IMR-90 (cell line): Measurements from ENCODE around the gene TSACC. TPM values are rescaled to one million over a fixed set of nuclear protein-coding genes. Genes with fewer than 3 reads are reported as not detected.

Source experiments
- ATAC-seq: fragments of 200-7000 bp; cut with Tn5 transposase; 2 replicates; pipeline ENCODE4 v1.9.1; 2020; ENCODE audit warnings: low read depth, mild to moderate bottlenecking, moderate library complexity
- BruUV-seq: library from RNA; stranded (reverse); fragments of 400-500 nt; replicated peaks from 2 replicates; lab custom pipeline; 2021; lab: Mats Ljungman, UMichigan
- CTCF ChIA-PET: fragments of 300-600 bp; formaldehyde crosslinking; extraction: SDS; loops from one replicate; lab custom pipeline; 2021; ENCODE audit warnings: antibody characterized with exemption; lab: Yijun Ruan, JAX
- POLR2A ChIA-PET: fragments of 300-600 bp; sonication (Branson Sonifier 250); formaldehyde crosslinking; loops from one replicate; lab custom pipeline; 2022; ENCODE audit warnings: antibody characterized with exemption; ENCODE audit not compliant: unreplicated experiment; lab: Charles Lee
- DNase-seq: peaks from one replicate; pipeline ENCODE4 v3.0.0; 2013
- H2AFZ ChIP-seq: replicated peaks from 2 replicates; pipeline ENCODE3; 2013; ENCODE audit warnings: low read length, mild to moderate bottlenecking; ENCODE audit not compliant: poor library complexity
- H2AK5ac ChIP-seq: 2 replicates; pipeline ENCODE4 v1.6.1; 2013; ENCODE audit warnings: low read depth, low read length, inconsistent platforms
- H2AK9ac ChIP-seq: replicated peaks from 2 replicates; pipeline ENCODE3; 2013; ENCODE audit warnings: mild to moderate bottlenecking, low read depth, low read length, moderate library complexity; ENCODE audit not compliant: poor library complexity
- H2BK120ac ChIP-seq: 2 replicates; pipeline ENCODE4 v1.6.1; 2013; ENCODE audit warnings: low read depth, low read length, inconsistent platforms
- H2BK15ac ChIP-seq: 3 replicates; pipeline ENCODE4 v1.6.1; 2013; ENCODE audit warnings: low read depth, low read length, inconsistent platforms
- H2BK20ac ChIP-seq: 2 replicates; pipeline ENCODE4 v1.6.1; 2013; ENCODE audit warnings: low read depth, mild to moderate bottlenecking, inconsistent platforms, low read length, moderate library complexity
- H2BK5ac ChIP-seq: 2 replicates; pipeline ENCODE4 v1.6.1; 2013; ENCODE audit warnings: mild to moderate bottlenecking, low read depth, low read length, inconsistent platforms; ENCODE audit not compliant: poor library complexity, severe bottlenecking
- H3K14ac ChIP-seq: replicated peaks from 2 replicates; pipeline ENCODE4 v1.6.1; 2013; ENCODE audit warnings: low read depth, low read length, inconsistent platforms
- H3K18ac ChIP-seq: 2 replicates; pipeline ENCODE4 v1.6.1; 2013; ENCODE audit warnings: low read depth, low read length, control low read depth
- H3K23ac ChIP-seq: 2 replicates; pipeline ENCODE4 v1.6.1; 2013; ENCODE audit warnings: low read depth, low read length, inconsistent platforms
- H3K27ac ChIP-seq: 2 replicates; pipeline ENCODE4 v1.5.1; 2013; ENCODE audit warnings: mild to moderate bottlenecking, control low read depth, low read length; ENCODE audit not compliant: insufficient read depth
- H3K27me3 ChIP-seq: 2 replicates; pipeline ENCODE4 v1.6.1; 2013; ENCODE audit warnings: low read length; ENCODE audit not compliant: control insufficient read depth, insufficient read depth
- H3K36me3 ChIP-seq: 2 replicates; pipeline ENCODE4 v1.6.1; 2013; ENCODE audit warnings: low read length, mixed read lengths; ENCODE audit not compliant: control insufficient read depth, insufficient read depth
- H3K4ac ChIP-seq: 2 replicates; pipeline ENCODE4 v1.6.1; 2013; ENCODE audit warnings: low read depth, low read length, inconsistent platforms
- H3K4me1 ChIP-seq: 2 replicates; pipeline ENCODE4 v1.6.1; 2013; ENCODE audit warnings: low read length, mixed read lengths; ENCODE audit not compliant: control insufficient read depth, insufficient read depth
- H3K4me2 ChIP-seq: 2 replicates; pipeline ENCODE4 v1.6.1; 2013; ENCODE audit warnings: low read depth, mild to moderate bottlenecking, control low read depth, low read length, moderate library complexity
- H3K4me3 ChIP-seq: 2 replicates; pipeline ENCODE4 v1.5.1; 2013; ENCODE audit warnings: low read depth, mild to moderate bottlenecking, control low read depth, low read length, moderate library complexity; ENCODE audit not compliant: insufficient read depth
- H3K56ac ChIP-seq: 2 replicates; pipeline ENCODE4 v1.6.1; 2013; ENCODE audit warnings: low read length, inconsistent platforms; ENCODE audit not compliant: insufficient read depth; ENCODE audit errors: extremely low read depth
- H3K79me1 ChIP-seq, 2 experiments: 2 replicates each; pipeline ENCODE4 v1.6.1; 2013; ENCODE audit warnings: low read length in 2 of 2, inconsistent platforms in 1 of 2, low read depth in 1 of 2
- H3K9ac ChIP-seq: 2 replicates; pipeline ENCODE4 v1.6.1; 2013; ENCODE audit warnings: low read depth, low read length, control low read depth
- H3K9me1 ChIP-seq: 2 replicates; pipeline ENCODE4 v1.6.1; 2013; ENCODE audit warnings: low read length, inconsistent platforms; ENCODE audit not compliant: insufficient read depth
- H3K9me3 ChIP-seq: 2 replicates; pipeline ENCODE4 v1.6.1; 2013; ENCODE audit warnings: low read length; ENCODE audit not compliant: control insufficient read depth, insufficient read depth
- H4K20me1 ChIP-seq: 2 replicates; pipeline ENCODE4 v1.6.1; 2013; ENCODE audit warnings: low read length, inconsistent platforms; ENCODE audit not compliant: insufficient read depth
- H4K5ac ChIP-seq: 2 replicates; pipeline ENCODE4 v1.6.1; 2013; ENCODE audit warnings: mild to moderate bottlenecking, low read depth, low read length, control low read depth
- H4K8ac ChIP-seq, 2 experiments: 2 replicates each; pipeline ENCODE4 v1.6.1; 2013; ENCODE audit warnings: low read depth in 2 of 2, low read length in 2 of 2, control low read depth in 1 of 2, inconsistent platforms in 1 of 2
- H4K91ac ChIP-seq: 2 replicates; pipeline ENCODE4 v1.6.1; 2013; ENCODE audit warnings: low read depth, low read length, inconsistent platforms; ENCODE audit not compliant: insufficient read depth
- CEBPB ChIP-seq: IDR thresholded peaks from 2 replicates; pipeline ENCODE4 v1.6.1; 2012; ENCODE audit warnings: low read depth, low read length, improper control_type of control experiment
- FOS ChIP-seq: fragments of 150-350 bp; IDR thresholded peaks from 2 replicates; pipeline ENCODE4 v1.6.1; 2016; ENCODE audit warnings: low read depth, low read length
- MAFK ChIP-seq: IDR thresholded peaks from 2 replicates; pipeline ENCODE4 v1.6.1; 2012; ENCODE audit warnings: low read depth, low read length, improper control_type of control experiment
- NFE2L2 ChIP-seq: fragments of 150-350 bp; IDR thresholded peaks from 2 replicates; pipeline ENCODE4 v1.6.1; 2016; ENCODE audit warnings: low read depth, mild to moderate bottlenecking, low read length
- WGBS, 2 experiments: methylation state at CpG; one replicate each; pipeline versions ENCODE4 v1.1.5 to v1.1.7; 2013; ENCODE audit warnings: missing lambda C conversion rate in 2 of 2; ENCODE audit not compliant: insufficient read length in 1 of 2; ENCODE audit errors: extremely low coverage in 2 of 2; 5-methylcytosine and 5-hydroxymethylcytosine counted together
- dilution Hi-C: fragments of 300-500 bp; cut with HindIII; formaldehyde crosslinking; loops from one replicate; pipeline ENCODE4 v1.14.3; 2018; ENCODE audit warnings: low sequenced_read_pairs; ENCODE audit not compliant: unreplicated experiment
- in situ Hi-C: fragments of 300-500 bp; cut with MboI; formaldehyde crosslinking; loops from 3 replicates; pipeline ENCODE4 v1.14.3; 2019; ENCODE audit warnings: low sequenced_read_pairs, inconsistent platforms, mixed read lengths
- intact Hi-C: fragments of 100-400 bp; cut with micrococcal nuclease; formaldehyde crosslinking; loops from 2 replicates; pipeline ENCODE4 v1.10.0; 2022
- polyA plus RNA-seq, 3 experiments: library from polyadenylated mRNA; depleted of rRNA; stranded (reverse); fragments of >200 nt; gene quantifications; 2 replicates each; pipeline ENCODE4 v1.2.3, GENCODE V29; 2012; ENCODE audit warnings: low replicate concordance in 1 of 3
- total RNA-seq: library from RNA; depleted of rRNA; stranded (reverse); fragments of >200 nt; gene quantifications from 2 replicates; pipeline ENCODE4 v1.2.3, GENCODE V29; 2012
- TF ChIP-seq, protein P1 (sequence below): fragments of 150-350 bp; IDR thresholded peaks from 2 replicates; pipeline ENCODE4 v1.6.1; 2017; ENCODE audit warnings: mild to moderate bottlenecking, antibody characterized with exemption, low read length, low read depth

The TSACC gene
- total and polyA plus RNA-seq, 2 of the 4 experiments (the other 2 are of a cell fraction) = 0.75 TPM; not detected in 1

DNA sequence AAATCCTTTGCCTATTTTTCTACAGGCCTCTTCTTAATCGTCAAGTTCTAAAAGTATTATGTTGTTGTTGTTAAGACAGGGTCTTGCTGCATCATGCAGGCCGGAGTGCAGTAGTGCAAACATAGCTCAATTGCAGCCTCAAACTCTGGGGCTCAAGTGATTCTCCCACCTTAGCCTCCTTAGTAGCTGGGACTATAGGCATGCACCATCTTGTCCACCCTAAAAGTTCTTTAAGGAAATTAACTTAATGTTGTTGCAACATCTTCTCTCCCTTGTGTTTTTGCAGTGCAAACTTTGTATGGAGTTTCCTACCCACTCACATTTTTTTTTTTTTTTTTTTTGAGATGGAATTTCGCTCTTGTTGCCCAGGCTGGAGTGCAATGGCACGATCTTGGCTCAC, 35.1 kb upstream of the TSACC start:
- no peak for ATAC-seq
- WGBS, 2 experiments = no CpG with 5 or more reads among the region's 4 CpGs
- CTCF ChIA-PET = no interaction called here

More for the DNA sequence above, 35.1 kb upstream of the TSACC start:
- no peak overlapping the region for H3K23ac ChIP-seq
- no peak overlapping the region for H3K4ac ChIP-seq
- no peak overlapping the region for H3K4me3 ChIP-seq
- H4K8ac ChIP-seq = no peak overlapping the region
- no peak overlapping the region for H2BK120ac ChIP-seq
- peaks cover 6% of the 10 kb centered on the region; the same call in 1 of the 2 replicates for H4K20me1 ChIP-seq
- no TSS peak for BruUV-seq
- H4K91ac ChIP-seq = no peak overlapping the region
- H3K9me3 ChIP-seq = no peaks in the 10 kb centered on the region
- H3K56ac ChIP-seq = no peak overlapping the region
- no peak overlapping the region for H3K27ac ChIP-seq
- no peak overlapping the region for H3K9ac ChIP-seq
- no peak for DNase-seq
- peaks cover 20% of the 10 kb centered on the region for H3K36me3 ChIP-seq
- intact Hi-C loops = no loop called here
- H3K18ac ChIP-seq = no peak overlapping the region
- H3K27me3 ChIP-seq = no peaks in the 10 kb centered on the region
- H2BK15ac ChIP-seq = no peak overlapping the region
- no peak overlapping the region for H2AK9ac ChIP-seq
- H3K4me2 ChIP-seq = no peak overlapping the region
- no peak overlapping the region for H4K5ac ChIP-seq
- TF ChIP-seq CEBPB = no peak
- TF ChIP-seq MAFK = no peak
- TF ChIP-seq, protein P1, sequence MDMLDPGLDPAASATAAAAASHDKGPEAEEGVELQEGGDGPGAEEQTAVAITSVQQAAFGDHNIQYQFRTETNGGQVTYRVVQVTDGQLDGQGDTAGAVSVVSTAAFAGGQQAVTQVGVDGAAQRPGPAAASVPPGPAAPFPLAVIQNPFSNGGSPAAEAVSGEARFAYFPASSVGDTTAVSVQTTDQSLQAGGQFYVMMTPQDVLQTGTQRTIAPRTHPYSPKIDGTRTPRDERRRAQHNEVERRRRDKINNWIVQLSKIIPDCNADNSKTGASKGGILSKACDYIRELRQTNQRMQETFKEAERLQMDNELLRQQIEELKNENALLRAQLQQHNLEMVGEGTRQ = no peak
- no peak for TF ChIP-seq FOS
- no peak for TF ChIP-seq NFE2L2
- POLR2A ChIA-PET = no interaction called here
- H3K79me1 ChIP-seq = peaks cover 4 to 10% of the 10 kb centered on the region in 2 experiments; a peak in 1 of 4 replicates
- no peak overlapping the region for H2BK5ac ChIP-seq
- in situ Hi-C loops = no loop called here
- no peak overlapping the region for H3K14ac ChIP-seq
- H2AK5ac ChIP-seq = no peak overlapping the region
- no peak overlapping the region for H2BK20ac ChIP-seq
- dilution Hi-C loops = no loop called here
- peaks cover 5% of the 10 kb centered on the region for H3K4me1 ChIP-seq
- peaks cover 4% of the 10 kb centered on the region for H3K9me1 ChIP-seq
- no peak overlapping the region for H2AFZ ChIP-seq
